Activated CD8-positive, alpha-beta memory T cell treated with anti-CD3 and anti-CD28 coated beads, Interleukin-2, amount 10 ng/mL, durations not matched to agents 7 days and 5 days (primary cell): Measurements from ENCODE around the gene SGF29. TPM values are rescaled to one million over a fixed set of nuclear protein-coding genes. Genes with fewer than 3 reads are reported as not detected.
"Not testable (repeated sequence)": the region's sequence is repeated elsewhere in the genome, so short reads cannot be mapped to it uniquely, and the experiment has no call there.

Source experiments
- ATAC-seq: fragments of 150-1000 bp; cut with Tn5 transposase; one replicate; pipeline ENCODE4 v1.10.0; 2021; ENCODE audit warnings: moderate library complexity
- CTCF ChIA-PET: fragments of 350-600 bp; sonication (Branson Sonifier 250); formaldehyde crosslinking; loops from one replicate; lab custom pipeline; 2021; ENCODE audit warnings: antibody characterized with exemption; lab: Charles Lee
- DNase-seq: peaks from one replicate; pipeline ENCODE4 v3.0.0-alpha.2; 2020
- H3K27ac Mint-ChIP-seq: one replicate; pipeline ENCODE4 v1.8.0; 2021; ENCODE audit warnings: mild to moderate bottlenecking, mixed read lengths
- H3K27me3 Mint-ChIP-seq: one replicate; pipeline ENCODE4 v1.8.0; 2021; ENCODE audit warnings: mixed read lengths
- H3K36me3 Mint-ChIP-seq: one replicate; pipeline ENCODE4 v1.8.0; 2021; ENCODE audit warnings: mild to moderate bottlenecking, mixed read lengths
- H3K4me1 Mint-ChIP-seq: one replicate; pipeline ENCODE4 v1.8.0; 2021; ENCODE audit warnings: mixed read lengths
- H3K4me3 Mint-ChIP-seq: one replicate; pipeline ENCODE4 v1.8.0; 2021; ENCODE audit warnings: mild to moderate bottlenecking, moderate library complexity, mixed read lengths
- H3K9me3 Mint-ChIP-seq: one replicate; pipeline ENCODE4 v1.8.0; 2022; ENCODE audit warnings: low read depth, mixed read lengths
- total RNA-seq, 2 experiments: library from RNA; stranded (reverse); gene quantifications; one replicate each; pipeline ENCODE4 v1.2.3, GENCODE V29; 2021

Gene SGF29
- total RNA-seq, 2 experiments from 2014 or later = 36.4 to 39.9 TPM

GRCh38 chr16:28585674-28586073 lies 32.0 kb downstream of the SGF29 start:
- ATAC-seq = no peak
- Mint-ChIP-seq H3K27me3 (no peaks in the 10 kb centered on the region), H3K27ac (no peak overlapping the region), H3K4me1 (no peaks in the 10 kb centered on the region), H3K36me3 (peaks cover 29% of the 10 kb centered on the region), H3K4me3 (no peak overlapping the region), H3K9me3 (no peaks in the 10 kb centered on the region)
- DNase-seq = no peak
- CTCF ChIA-PET = interaction anchor here (1.0 to 1.4 kb wide), 2 partner anchors 10 to 31 kb away, joined by 3 read pairs; no protein-coding TSS in a partner anchor

GRCh38 chr16:28586466-28586865 lies 32.7 kb downstream of the SGF29 start:
- Mint-ChIP-seq H3K36me3 (peaks cover 30% of the 10 kb centered on the region), H3K27ac (no peak overlapping the region), H3K9me3 (no peaks in the 10 kb centered on the region), H3K27me3 (no peaks in the 10 kb centered on the region), H3K4me3 (no peak overlapping the region), H3K4me1 (no peaks in the 10 kb centered on the region)
- no peak for ATAC-seq
- CTCF ChIA-PET = interaction anchor here (1.0 kb wide), 1 partner anchor 32 kb away, joined by 3 read pairs; no protein-coding TSS in a partner anchor
- DNase-seq = no peak

- H3K4me3 Mint-ChIP-seq = no peak overlapping the region
- H3K36me3 Mint-ChIP-seq = peaks cover 26% of the 10 kb centered on the region
- H3K27ac Mint-ChIP-seq = no peak overlapping the region
- H3K27me3 Mint-ChIP-seq = no peaks in the 10 kb centered on the region
- H3K4me1 Mint-ChIP-seq = no peaks in the 10 kb centered on the region
- CTCF ChIA-PET = interaction anchor here (0.6 kb wide), 1 partner anchor 1549 kb away, joined by 3 read pairs; no protein-coding TSS in a partner anchor
- no peak for ATAC-seq
- H3K9me3 Mint-ChIP-seq = no peaks in the 10 kb centered on the region
- DNase-seq = no peak
These were observed 33.7 kb downstream of the SGF29 start for GRCh38 chr16:28587386-28587785.

GRCh38 chr16:28589069-28589468 lies 35.3 kb downstream of the SGF29 start:
- Mint-ChIP-seq H3K27me3 (no peaks in the 10 kb centered on the region), H3K36me3 (peaks cover 18% of the 10 kb centered on the region), H3K4me3 (no peak overlapping the region), H3K4me1 (peaks cover 8% of the 10 kb centered on the region), H3K9me3 (no peaks in the 10 kb centered on the region), H3K27ac (no peak overlapping the region)
- CTCF ChIA-PET = no interaction called here
- DNase-seq (no peak), ATAC-seq (no peak)

- no peak overlapping the region for H3K27ac Mint-ChIP-seq
- peaks cover 15% of the 10 kb centered on the region for H3K36me3 Mint-ChIP-seq
- no peaks in the 10 kb centered on the region for H3K27me3 Mint-ChIP-seq
- peaks cover 8% of the 10 kb centered on the region for H3K4me1 Mint-ChIP-seq
- ATAC-seq (no peak), DNase-seq (no peak)
- no peaks in the 10 kb centered on the region for H3K9me3 Mint-ChIP-seq
- CTCF ChIA-PET = no interaction called here
- no peak overlapping the region for H3K4me3 Mint-ChIP-seq
These were observed 36.2 kb downstream of the SGF29 start for GRCh38 chr16:28589930-28590329.

GRCh38 chr16:28590384-28591340 lies 36.9 kb downstream of the SGF29 start:
- Mint-ChIP-seq H3K27ac (no peak overlapping the region), H3K27me3 (no peaks in the 10 kb centered on the region), H3K9me3 (no peaks in the 10 kb centered on the region), H3K36me3 (peaks cover 14% of the 10 kb centered on the region), H3K4me3 (no peak overlapping the region), H3K4me1 (peaks cover 8% of the 10 kb centered on the region)
- CTCF ChIA-PET = no interaction called here
- ATAC-seq (no peak), DNase-seq (no peak)

- Mint-ChIP-seq H3K9me3 (no peaks in the 10 kb centered on the region), H3K36me3 (peaks cover 12% of the 10 kb centered on the region), H3K4me3 (no peak overlapping the region), H3K4me1 (peaks cover 8% of the 10 kb centered on the region), H3K27ac (no peak overlapping the region), H3K27me3 (no peaks in the 10 kb centered on the region)
- CTCF ChIA-PET = no interaction called here
- DNase-seq (no peak), ATAC-seq (no peak)
These were observed 37.6 kb downstream of the SGF29 start for GRCh38 chr16:28591355-28591754.

- H3K9me3 Mint-ChIP-seq = no peaks in the 10 kb centered on the region
- H3K27me3 Mint-ChIP-seq = no peaks in the 10 kb centered on the region
- CTCF ChIA-PET = no interaction called here
- peaks cover 9% of the 10 kb centered on the region for H3K36me3 Mint-ChIP-seq
- no peak overlapping the region for H3K4me3 Mint-ChIP-seq
- ATAC-seq (no peak), DNase-seq (no peak)
- no peak overlapping the region for H3K27ac Mint-ChIP-seq
- H3K4me1 Mint-ChIP-seq = peaks cover 10% of the 10 kb centered on the region
These were observed 38.8 kb downstream of the SGF29 start for GRCh38 chr16:28592511-28592910.

GRCh38 chr16:28592979-28593553 lies 39.3 kb downstream of the SGF29 start:
- Mint-ChIP-seq H3K4me3 (no peak overlapping the region), H3K27ac (no peak overlapping the region), H3K4me1 (peaks cover 12% of the 10 kb centered on the region), H3K36me3 (peaks cover 9% of the 10 kb centered on the region), H3K9me3 (no peaks in the 10 kb centered on the region), H3K27me3 (no peaks in the 10 kb centered on the region)
- DNase-seq (no peak), ATAC-seq (no peak)
- CTCF ChIA-PET = no interaction called here

GRCh38 chr16:28595451-28595850 lies 41.7 kb downstream of the SGF29 start:
- H3K27ac Mint-ChIP-seq, ATAC-seq, DNase-seq, H3K4me3 Mint-ChIP-seq, H3K9me3 Mint-ChIP-seq, H3K27me3 Mint-ChIP-seq, CTCF ChIA-PET, H3K36me3 Mint-ChIP-seq: not testable (repeated sequence)
- peaks cover 12% of the 10 kb centered on the region for H3K4me1 Mint-ChIP-seq

- Mint-ChIP-seq H3K36me3 (peaks cover 2% of the 10 kb centered on the region), H3K9me3 (no peaks in the 10 kb centered on the region), H3K27me3 (no peaks in the 10 kb centered on the region), H3K4me1 (peaks cover 12% of the 10 kb centered on the region), H3K4me3 (no peak overlapping the region), H3K27ac (peak overlapping the region; percentile 39)
- DNase-seq = no peak
- CTCF ChIA-PET = interaction anchor here (1.1 kb wide), 1 partner anchor 14 kb away, joined by 3 read pairs; the partner anchor contains the start of gene SULT1A1
- ATAC-seq = no peak
These were observed 42.5 kb downstream of the SGF29 start for GRCh38 chr16:28596115-28596630.

GRCh38 chr16:28596840-28597691 lies 43.3 kb downstream of the SGF29 start, which contains the start of gene SULT1A2:
TSS of gene SULT1A2 (minus strand) at chr16:28597050. CDS start at chr16:28595930, 1,120 bp downstream.
- CTCF ChIA-PET = interaction anchor here (1.1 kb wide), 1 partner anchor 13 kb away, joined by 3 read pairs; the partner anchor contains the start of gene SULT1A1
- Mint-ChIP-seq H3K27me3 (no peaks in the 10 kb centered on the region), H3K4me3 (no peak within 1 kb of the TSS), H3K36me3 (no peaks in the 10 kb centered on the region), H3K4me1 (peaks cover 12% of the 10 kb centered on the region), H3K9me3 (no peaks in the 10 kb centered on the region), H3K27ac (peak within 1 kb of the TSS; percentile 39)
- ATAC-seq (no peak), DNase-seq (no peak)
